Uterus (tissue), 2 donors: ENCODE measurements around the gene NPFF.

Experiments
- CTCF ChIP-seq, 4 experiments: fragments of 200-600 bp in 2 of 4; fragments of 450-650 bp in 2 of 4; sonication (generic) in 2 of 4; IDR thresholded peaks; one replicate each; pipeline ENCODE4 v1.5.1; 2016 to 2019; ENCODE audit warnings: antibody characterized with exemption in 4 of 4, mild to moderate bottlenecking in 2 of 4, moderate library complexity in 1 of 4
- POLR2A ChIP-seq, 2 donors: fragments of 450-650 bp; IDR thresholded peaks; one replicate each; pipeline ENCODE4 v1.6.1; 2016; ENCODE audit warnings: antibody characterized with exemption in 2 of 2, mild to moderate bottlenecking in 1 of 2, moderate library complexity in 1 of 2

- TF ChIP-seq CTCF (IDR thresholded peaks at IDR 0.05) (no peak), POLR2A (IDR thresholded peaks at IDR 0.05) (no peak)
Measured at GRCh38 chr12:53552361-53553327, 45.4 kb upstream of the NPFF start.
